CD8-positive, alpha-beta memory T cell (primary cell): ENCODE data around the gene PPP6R3. TPM values are rescaled to one million over a fixed set of nuclear protein-coding genes. Genes with fewer than 3 reads are reported as not detected.

Experiments
- CTCF ChIA-PET: fragments of 350-600 bp; sonication (Branson Sonifier 250); formaldehyde crosslinking; loops from one replicate; lab custom pipeline; 2021; ENCODE audit warnings: antibody characterized with exemption; lab: Charles Lee
- POLR2A ChIA-PET: fragments of 350-600 bp; sonication (Branson Sonifier 250); formaldehyde crosslinking; loops from one replicate; lab custom pipeline; 2021; ENCODE audit warnings: antibody characterized with exemption; lab: Charles Lee
- DNase-seq, 5 donors: peaks; one replicate each; pipeline versions ENCODE4 v3.0.0 to v3.0.0-alpha.2; 2020 to 2022; ENCODE audit warnings: mixed read lengths in 1 of 5
- H3K27ac ChIP-seq: one replicate; pipeline ENCODE4 v1.7.0; 2013; ENCODE audit warnings: low read depth, mild to moderate bottlenecking, low read length, moderate library complexity
- H3K27me3 ChIP-seq: 2 replicates; pipeline ENCODE4 v1.7.0; 2013; ENCODE audit warnings: low read length, mild to moderate bottlenecking; ENCODE audit not compliant: insufficient read depth, poor library complexity, severe bottlenecking
- H3K36me3 ChIP-seq: 2 replicates; pipeline ENCODE4 v1.7.0; 2013; ENCODE audit warnings: mild to moderate bottlenecking, low read length, moderate library complexity; ENCODE audit not compliant: insufficient read depth
- H3K4me1 ChIP-seq: 2 replicates; pipeline ENCODE4 v1.7.0; 2013; ENCODE audit warnings: mild to moderate bottlenecking, low read length, moderate library complexity; ENCODE audit not compliant: insufficient read depth
- H3K4me3 ChIP-seq: 2 replicates; pipeline ENCODE4 v1.7.0; 2013; ENCODE audit warnings: mild to moderate bottlenecking, low read length
- H3K9me3 ChIP-seq: 2 replicates; pipeline ENCODE4 v1.7.0; 2013; ENCODE audit warnings: mild to moderate bottlenecking, low read length
- H3K27ac Mint-ChIP-seq, 8 donors: one replicate each; pipeline ENCODE4 v1.8.0; 2020 to 2021; ENCODE audit warnings: mixed read lengths in 8 of 8, mild to moderate bottlenecking in 6 of 8, inconsistent platforms in 3 of 8, moderate library complexity in 3 of 8
- H3K27me3 Mint-ChIP-seq, 2 donors: one replicate each; pipeline ENCODE4 v1.8.0; 2020 to 2021; ENCODE audit warnings: mixed read lengths in 2 of 2, mild to moderate bottlenecking in 1 of 2, moderate library complexity in 1 of 2
- H3K36me3 Mint-ChIP-seq, 3 donors: one replicate each; pipeline ENCODE4 v1.8.0; 2020 to 2021; ENCODE audit warnings: mixed read lengths in 3 of 3, inconsistent platforms in 1 of 3, mild to moderate bottlenecking in 1 of 3
- H3K4me1 Mint-ChIP-seq, 3 donors: one replicate each; pipeline ENCODE4 v1.8.0; 2020 to 2021; ENCODE audit warnings: mixed read lengths in 3 of 3, inconsistent platforms in 1 of 3, mild to moderate bottlenecking in 1 of 3
- H3K4me3 Mint-ChIP-seq, 7 donors: one replicate each; pipeline ENCODE4 v1.8.0; 2020 to 2021; ENCODE audit warnings: mixed read lengths in 7 of 7, mild to moderate bottlenecking in 6 of 7, moderate library complexity in 4 of 7, inconsistent platforms in 2 of 7
- H3K9me3 Mint-ChIP-seq, 5 donors: one replicate each; pipeline ENCODE4 v1.8.0; 2020 to 2022; ENCODE audit warnings: mixed read lengths in 5 of 5, mild to moderate bottlenecking in 3 of 5, moderate library complexity in 2 of 5, inconsistent platforms in 1 of 5
- polyA plus RNA-seq: library from polyadenylated mRNA; unstranded; fragments of 300-500 nt; fragmentation: Illumina TruSeq; gene quantifications from one replicate; pipeline ENCODE4 v1.2.3, GENCODE V29; 2021
- total RNA-seq, 2 experiments: library from RNA; stranded (reverse); gene quantifications; one replicate each; pipeline ENCODE4 v1.2.3, GENCODE V29; 2021

Gene PPP6R3
- total and polyA plus RNA-seq, 3 experiments from 2014 or later: 49.3 to 119 (median 118) TPM

GRCh38 chr11:68438658-68439259, 21.8 kb upstream of the PPP6R3 start:
- no peak overlapping the region for H3K27ac Mint-ChIP-seq
- H3K36me3 Mint-ChIP-seq: no peaks in the 10 kb centered on the region
- Histone ChIP-seq H3K27me3 (no peaks in the 10 kb centered on the region), H3K9me3 (no peaks in the 10 kb centered on the region), H3K4me3 (no peak overlapping the region), H3K36me3 (no peaks in the 10 kb centered on the region), H3K4me1 (no peaks in the 10 kb centered on the region), H3K27ac (no peak overlapping the region)
- no peak overlapping the region for H3K4me3 Mint-ChIP-seq
- CTCF ChIA-PET: no interaction called here
- H3K4me1 Mint-ChIP-seq: no peaks in the 10 kb centered on the region
- H3K9me3 Mint-ChIP-seq: no peaks in the 10 kb centered on the region
- POLR2A ChIA-PET: no interaction called here
- no peak for DNase-seq
- H3K27me3 Mint-ChIP-seq: peaks cover 0 to 1% of the 10 kb centered on the region in 2 donors

GRCh38 chr11:68439355-68440065, 21.0 kb upstream of the PPP6R3 start:
- no peaks in the 10 kb centered on the region for H3K36me3 Mint-ChIP-seq
- H3K27ac Mint-ChIP-seq: peak overlapping the region in 1 of 8 donors; percentile 61
- Histone ChIP-seq H3K27ac (no peak overlapping the region), H3K4me1 (no peaks in the 10 kb centered on the region), H3K27me3 (no peaks in the 10 kb centered on the region), H3K9me3 (no peaks in the 10 kb centered on the region), H3K4me3 (no peak overlapping the region), H3K36me3 (no peaks in the 10 kb centered on the region)
- H3K4me3 Mint-ChIP-seq: no peak overlapping the region
- POLR2A ChIA-PET: no interaction called here
- no peaks in the 10 kb centered on the region for H3K4me1 Mint-ChIP-seq
- CTCF ChIA-PET: no interaction called here
- H3K27me3 Mint-ChIP-seq: peaks cover 0 to 1% of the 10 kb centered on the region in 2 donors
- DNase-seq: no peak
- no peaks in the 10 kb centered on the region for H3K9me3 Mint-ChIP-seq

GRCh38 chr11:68440224-68440623, 20.3 kb upstream of the PPP6R3 start:
- Mint-ChIP-seq H3K27me3 (peaks cover 0 to 1% of the 10 kb centered on the region in 2 donors), H3K4me3 (no peak overlapping the region)
- CTCF ChIA-PET: no interaction called here

DNA sequence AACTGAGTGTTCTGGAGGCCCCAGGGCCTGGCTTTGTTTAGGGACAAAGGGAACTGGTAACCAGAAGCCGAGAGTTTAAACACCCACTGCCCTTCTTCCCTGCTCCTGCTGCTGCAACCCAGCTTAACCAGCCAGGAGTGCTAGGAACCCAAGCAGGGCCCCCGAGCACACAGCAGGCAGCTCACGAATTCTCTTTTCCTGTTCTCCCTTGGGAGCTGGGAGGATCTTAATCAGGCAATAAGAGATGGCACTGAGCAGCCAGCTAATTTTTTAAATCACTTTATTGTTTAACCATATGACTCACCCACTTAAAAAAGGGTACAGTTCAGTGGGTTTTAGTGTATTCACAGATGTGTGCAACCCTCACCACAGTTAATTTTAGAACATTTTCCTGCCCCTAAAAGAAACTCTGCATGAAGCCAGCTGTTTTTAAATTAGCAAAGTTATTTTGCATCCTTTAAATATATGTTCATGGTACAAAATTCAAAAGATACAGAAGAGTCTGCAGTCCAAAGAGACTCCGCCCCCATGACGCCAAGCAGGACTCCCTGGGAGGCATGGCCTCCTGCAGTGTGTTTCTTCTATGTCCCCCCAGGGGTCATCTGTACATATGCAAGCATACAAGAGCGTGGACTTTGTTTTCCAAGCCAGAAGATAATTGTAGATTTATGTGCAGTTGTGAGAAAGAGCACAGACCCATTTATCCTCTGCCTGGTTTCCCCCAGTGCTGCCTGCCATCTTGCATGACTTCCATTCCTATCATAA, 18.9 kb upstream of the PPP6R3 start:
- Histone ChIP-seq H3K4me3 (no peak overlapping the region), H3K4me1 (no peaks in the 10 kb centered on the region), H3K36me3 (no peaks in the 10 kb centered on the region), H3K27me3 (no peaks in the 10 kb centered on the region), H3K27ac (no peak overlapping the region), H3K9me3 (no peaks in the 10 kb centered on the region)
- no peak overlapping the region for H3K4me3 Mint-ChIP-seq
- ChIA-PET POLR2A (no interaction called here), CTCF (no interaction called here)
- H3K27me3 Mint-ChIP-seq: peaks cover 0 to 1% of the 10 kb centered on the region in 2 donors
- DNase-seq: no peak
- no peaks in the 10 kb centered on the region for H3K4me1 Mint-ChIP-seq
- no peak overlapping the region for H3K27ac Mint-ChIP-seq
- no peaks in the 10 kb centered on the region for H3K36me3 Mint-ChIP-seq
- no peaks in the 10 kb centered on the region for H3K9me3 Mint-ChIP-seq

More at GRCh38 chr11:68440224-68440623, 20.3 kb upstream of the PPP6R3 start:
- Histone ChIP-seq H3K4me1 (no peaks in the 10 kb centered on the region), H3K36me3 (no peaks in the 10 kb centered on the region), H3K9me3 (no peaks in the 10 kb centered on the region), H3K27ac (no peak overlapping the region), H3K4me3 (no peak overlapping the region), H3K27me3 (no peaks in the 10 kb centered on the region)
- Mint-ChIP-seq H3K9me3 (no peaks in the 10 kb centered on the region), H3K4me1 (no peaks in the 10 kb centered on the region), H3K36me3 (no peaks in the 10 kb centered on the region), H3K27ac (peak overlapping the region in 1 of 8 donors; percentile 61)
- DNase-seq: no peak
- POLR2A ChIA-PET: no interaction called here

GRCh38 chr11:68442433-68442832, 18.1 kb upstream of the PPP6R3 start:
- Mint-ChIP-seq H3K9me3 (no peaks in the 10 kb centered on the region), H3K4me3 (no peak overlapping the region), H3K27me3 (peaks cover 0 to 3% of the 10 kb centered on the region in 2 donors), H3K36me3 (no peaks in the 10 kb centered on the region), H3K4me1 (peaks cover 3% of the 10 kb centered on the region in 3 donors), H3K27ac (no peak overlapping the region)
- ChIA-PET POLR2A (no interaction called here), CTCF (no interaction called here)
- Histone ChIP-seq H3K27me3 (no peaks in the 10 kb centered on the region), H3K4me1 (no peaks in the 10 kb centered on the region), H3K9me3 (no peaks in the 10 kb centered on the region), H3K36me3 (no peaks in the 10 kb centered on the region), H3K4me3 (no peak overlapping the region), H3K27ac (no peak overlapping the region)
- DNase-seq: no peak

- Histone ChIP-seq H3K27me3 (no peaks in the 10 kb centered on the region), H3K36me3 (no peaks in the 10 kb centered on the region), H3K4me1 (no peaks in the 10 kb centered on the region), H3K9me3 (no peaks in the 10 kb centered on the region), H3K4me3 (no peak overlapping the region), H3K27ac (no peak overlapping the region)
- Mint-ChIP-seq H3K27me3 (peaks cover 0 to 3% of the 10 kb centered on the region in 2 donors), H3K9me3 (no peaks in the 10 kb centered on the region), H3K27ac (no peak overlapping the region), H3K4me3 (no peak overlapping the region), H3K36me3 (no peaks in the 10 kb centered on the region), H3K4me1 (peaks cover 5 to 6% (median 5%) of the 10 kb centered on the region in 3 donors)
- DNase-seq: no peak
- POLR2A ChIA-PET: no interaction called here
- CTCF ChIA-PET: no interaction called here
Observed at GRCh38 chr11:68444566-68444965, 16.0 kb upstream of the PPP6R3 start.

DNA sequence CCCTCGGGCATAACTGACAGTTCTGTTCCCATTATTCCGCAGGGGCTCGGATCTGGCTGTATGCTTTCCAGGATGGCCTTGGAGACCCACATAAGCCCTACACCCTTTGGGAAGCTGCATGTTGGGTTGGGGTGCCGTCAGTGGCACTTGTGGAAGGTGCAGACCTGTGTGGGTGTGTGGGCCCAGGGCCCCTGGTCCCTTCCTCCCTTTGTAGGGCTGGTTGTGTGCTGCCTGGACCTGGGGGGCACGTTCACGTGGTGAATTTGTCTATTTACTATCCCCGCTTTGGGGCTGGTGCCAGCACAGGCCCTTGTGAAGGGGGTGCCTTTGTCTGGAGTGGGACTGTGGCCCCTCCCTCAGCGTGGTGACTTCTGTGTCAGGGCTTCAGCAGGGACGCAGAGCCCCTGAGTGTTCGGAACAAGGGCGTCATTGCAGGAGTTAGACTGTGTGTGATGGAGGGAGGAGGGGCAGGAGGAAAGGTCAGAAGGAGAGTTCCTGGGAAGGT, 15.0 kb upstream of the PPP6R3 start:
- DNase-seq: no peak
- POLR2A ChIA-PET: no interaction called here
- Histone ChIP-seq H3K36me3 (no peaks in the 10 kb centered on the region), H3K9me3 (no peaks in the 10 kb centered on the region), H3K4me3 (no peak overlapping the region), H3K4me1 (no peaks in the 10 kb centered on the region), H3K27ac (no peak overlapping the region), H3K27me3 (no peaks in the 10 kb centered on the region)
- no peaks in the 10 kb centered on the region for H3K9me3 Mint-ChIP-seq
- no peaks in the 10 kb centered on the region for H3K36me3 Mint-ChIP-seq
- peaks cover 5 to 6% (median 5%) of the 10 kb centered on the region in 3 donors for H3K4me1 Mint-ChIP-seq
- H3K4me3 Mint-ChIP-seq: no peak overlapping the region
- CTCF ChIA-PET: no interaction called here
- H3K27ac Mint-ChIP-seq: peak overlapping the region in 1 of 8 donors; percentile 92
- peaks cover 0 to 3% of the 10 kb centered on the region in 2 donors for H3K27me3 Mint-ChIP-seq
